SKM-1 treated with dmso at 0.1 percent for 144 hours (cell line): ENCODE measurements around the gene LRIG1.

Experiments
- DNase-seq: peaks from one replicate; lab custom pipeline; 2025; ENCODE audit not compliant: unreplicated experiment; lab: John Stamatoyannopoulos, UW

LRIG1 gene

GRCh38 chr3:66363148-66363547 lies 137.7 kb downstream of the LRIG1 start:
- no peak for DNase-seq

- no peak for DNase-seq
These were observed 138.3 kb downstream of the LRIG1 start for GRCh38 chr3:66362541-66362941.

- no peak for DNase-seq
These were observed 139.5 kb downstream of the LRIG1 start for GRCh38 chr3:66361356-66361755.

- DNase-seq = no peak
These were observed 144.8 kb downstream of the LRIG1 start for GRCh38 chr3:66355997-66356396.

GRCh38 chr3:66355394-66355793 lies 145.4 kb downstream of the LRIG1 start:
- DNase-seq = no peak

GRCh38 chr3:66354001-66354400 lies 146.8 kb downstream of the LRIG1 start:
- DNase-seq = no peak

GRCh38 chr3:66353530-66353929 lies 147.3 kb downstream of the LRIG1 start:
- no peak for DNase-seq

GRCh38 chr3:66353039-66353438 lies 147.8 kb downstream of the LRIG1 start:
- DNase-seq = no peak

GRCh38 chr3:66350601-66351000 lies 150.2 kb downstream of the LRIG1 start:
- no peak for DNase-seq

- DNase-seq = no peak
These were observed 152.1 kb downstream of the LRIG1 start for GRCh38 chr3:66348704-66349103.

GRCh38 chr3:66344848-66345578 lies 155.8 kb downstream of the LRIG1 start:
- peak; percentile 9 for DNase-seq

- no peak for DNase-seq
These were observed 156.4 kb downstream of the LRIG1 start for GRCh38 chr3:66344391-66344811.

GRCh38 chr3:66342717-66343356 lies 158.0 kb downstream of the LRIG1 start:
- DNase-seq = no peak

GRCh38 chr3:66338927-66339326 lies 161.9 kb downstream of the LRIG1 start:
- no peak for DNase-seq

GRCh38 chr3:66336333-66336766 lies 164.5 kb downstream of the LRIG1 start:
- no peak for DNase-seq

GRCh38 chr3:66335671-66336070 lies 165.2 kb downstream of the LRIG1 start:
- no peak for DNase-seq
